Progenitor cell of endocrine pancreas (in vitro differentiated cells): ENCODE data around the gene GPR31. TPM values are rescaled to one million over a fixed set of nuclear protein-coding genes. Genes with fewer than 3 reads are reported as not detected.

Source experiments
- DNase-seq: peaks from one replicate; pipeline ENCODE4 v3.0.0; 2021; ENCODE audit warnings: low spot score; ENCODE audit not compliant: unreplicated experiment
- H3K27ac Mint-ChIP-seq: 2 replicates; pipeline ENCODE4 v1.8.0; 2021; ENCODE audit warnings: mild to moderate bottlenecking, moderate library complexity, mixed read lengths
- H3K27me3 Mint-ChIP-seq: 2 replicates; pipeline ENCODE4 v1.8.0; 2021; ENCODE audit warnings: mixed read lengths
- H3K36me3 Mint-ChIP-seq: 2 replicates; pipeline ENCODE4 v1.8.0; 2022; ENCODE audit warnings: mixed read lengths; ENCODE audit not compliant: insufficient read depth
- H3K4me1 Mint-ChIP-seq: 2 replicates; pipeline ENCODE4 v1.8.0; 2021; ENCODE audit warnings: low read depth, mixed read lengths
- H3K4me3 Mint-ChIP-seq: 2 replicates; pipeline ENCODE4 v1.8.0; 2021; ENCODE audit warnings: low read depth, mild to moderate bottlenecking, moderate library complexity, mixed read lengths
- H3K9me3 Mint-ChIP-seq: 2 replicates; pipeline ENCODE4 v1.8.0; 2021; ENCODE audit warnings: low read depth, mixed read lengths
- total RNA-seq: library from RNA; stranded (reverse); gene quantifications from 2 replicates; pipeline ENCODE4 v1.2.1, GENCODE V29; 2021
- TF ChIP-seq, protein P1 (sequence below): fragments of 200-600 bp; sonication (generic); IDR thresholded peaks from one replicate; pipeline ENCODE4 v1.5.0; 2021; ENCODE audit warnings: antibody characterized with exemption, mild to moderate bottlenecking; ENCODE audit not compliant: unreplicated experiment

GPR31 gene
- total RNA-seq, 1 donor from 2014 or later = not detected

DNA sequence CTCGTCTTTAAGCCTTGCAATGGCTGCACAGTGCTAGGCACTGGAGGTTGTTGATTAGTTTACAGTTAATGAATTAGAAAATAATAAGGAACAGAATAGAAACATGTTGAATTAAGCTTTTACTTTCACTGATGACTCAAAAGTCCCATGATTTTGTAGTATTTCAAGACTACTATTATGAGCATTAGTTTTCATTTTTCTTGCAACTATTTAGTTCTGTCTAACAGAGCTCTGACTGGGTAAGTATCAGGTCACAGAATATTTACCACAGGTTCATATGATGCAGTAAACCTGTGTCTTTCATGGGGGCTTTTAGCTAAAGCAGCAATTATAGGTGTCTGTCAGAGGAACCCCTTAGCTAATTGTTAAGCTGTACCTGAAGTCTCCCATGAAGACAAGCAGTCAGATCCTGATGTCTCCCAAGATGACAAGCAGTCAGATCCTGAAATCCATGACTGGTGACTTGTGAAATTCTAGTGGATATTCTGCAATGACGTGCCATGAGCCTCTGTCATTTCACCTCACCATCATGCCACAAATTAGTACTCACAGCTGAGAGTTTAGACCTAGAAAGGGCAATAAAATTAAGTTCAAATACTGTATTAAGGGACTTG is 8.2 kb upstream of the GPR31 start:
- Mint-ChIP-seq H3K27ac (no peak overlapping the region), H3K4me3 (no peak overlapping the region), H3K4me1 (peaks cover 5% of the 10 kb centered on the region), H3K9me3 (no peaks in the 10 kb centered on the region), H3K27me3 (peaks cover 6% of the 10 kb centered on the region), H3K36me3 (no peaks in the 10 kb centered on the region)
- no peak for DNase-seq
- TF ChIP-seq, protein P1, sequence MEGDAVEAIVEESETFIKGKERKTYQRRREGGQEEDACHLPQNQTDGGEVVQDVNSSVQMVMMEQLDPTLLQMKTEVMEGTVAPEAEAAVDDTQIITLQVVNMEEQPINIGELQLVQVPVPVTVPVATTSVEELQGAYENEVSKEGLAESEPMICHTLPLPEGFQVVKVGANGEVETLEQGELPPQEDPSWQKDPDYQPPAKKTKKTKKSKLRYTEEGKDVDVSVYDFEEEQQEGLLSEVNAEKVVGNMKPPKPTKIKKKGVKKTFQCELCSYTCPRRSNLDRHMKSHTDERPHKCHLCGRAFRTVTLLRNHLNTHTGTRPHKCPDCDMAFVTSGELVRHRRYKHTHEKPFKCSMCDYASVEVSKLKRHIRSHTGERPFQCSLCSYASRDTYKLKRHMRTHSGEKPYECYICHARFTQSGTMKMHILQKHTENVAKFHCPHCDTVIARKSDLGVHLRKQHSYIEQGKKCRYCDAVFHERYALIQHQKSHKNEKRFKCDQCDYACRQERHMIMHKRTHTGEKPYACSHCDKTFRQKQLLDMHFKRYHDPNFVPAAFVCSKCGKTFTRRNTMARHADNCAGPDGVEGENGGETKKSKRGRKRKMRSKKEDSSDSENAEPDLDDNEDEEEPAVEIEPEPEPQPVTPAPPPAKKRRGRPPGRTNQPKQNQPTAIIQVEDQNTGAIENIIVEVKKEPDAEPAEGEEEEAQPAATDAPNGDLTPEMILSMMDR = no peak

DNA sequence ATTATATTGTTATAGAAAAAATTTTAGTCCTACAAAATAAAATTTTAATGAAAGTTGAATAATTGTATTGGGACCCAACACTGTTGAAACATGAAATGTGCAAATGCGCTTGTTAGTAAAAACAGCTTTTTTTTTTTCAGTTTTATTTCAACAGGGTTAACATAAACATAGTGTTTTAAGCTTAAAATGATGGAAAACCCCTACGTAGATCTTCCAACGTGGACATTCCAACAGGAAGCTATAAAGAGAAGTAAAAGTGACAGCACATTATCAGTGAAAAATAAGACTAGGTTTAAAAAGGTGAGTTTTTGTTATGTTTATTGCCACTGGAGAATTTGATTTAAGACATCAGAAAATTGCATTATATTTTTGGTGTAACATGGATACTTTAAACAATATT is 6.5 kb upstream of the GPR31 start:
- no peaks in the 10 kb centered on the region for H3K36me3 Mint-ChIP-seq
- H3K27me3 Mint-ChIP-seq = peaks cover 6% of the 10 kb centered on the region
- no peaks in the 10 kb centered on the region for H3K9me3 Mint-ChIP-seq
- peaks cover 5% of the 10 kb centered on the region for H3K4me1 Mint-ChIP-seq
- no peak overlapping the region for H3K27ac Mint-ChIP-seq
- no peak overlapping the region for H3K4me3 Mint-ChIP-seq
- TF ChIP-seq, protein P1 = no peak
- no peak for DNase-seq

- H3K36me3 Mint-ChIP-seq = no peaks in the 10 kb centered on the region
- H3K27ac Mint-ChIP-seq = no peak overlapping the region
- H3K9me3 Mint-ChIP-seq = peaks cover 2% of the 10 kb centered on the region
Observed at GRCh38 chr6:167163476-167164011, 5.8 kb upstream of the GPR31 start.

DNA sequence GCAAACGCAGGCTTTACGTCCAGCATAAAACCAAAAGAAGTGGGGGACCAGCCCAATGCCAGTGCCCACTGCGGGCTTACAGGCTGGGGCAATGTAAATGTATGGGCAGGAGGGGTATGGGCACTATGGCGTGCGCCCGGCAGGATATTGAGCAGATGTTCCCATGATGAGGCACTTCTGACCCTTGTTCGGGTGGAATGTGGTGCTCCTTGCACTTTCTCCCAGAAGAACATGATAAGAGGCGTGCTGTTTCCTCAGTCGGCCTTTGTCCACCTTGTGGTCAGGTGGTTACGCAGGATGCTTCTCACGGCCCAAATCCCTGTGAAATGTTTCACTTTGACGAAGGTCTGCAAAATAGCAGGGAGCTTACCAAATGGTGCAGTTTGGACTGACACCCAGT is 4.8 kb upstream of the GPR31 start:
- TF ChIP-seq, protein P1 = no peak
- no peak for DNase-seq
- Mint-ChIP-seq H3K4me1 (peaks cover 5% of the 10 kb centered on the region), H3K9me3 (peaks cover 2% of the 10 kb centered on the region), H3K27ac (no peak overlapping the region), H3K4me3 (no peak overlapping the region), H3K27me3 (peaks cover 8% of the 10 kb centered on the region), H3K36me3 (no peaks in the 10 kb centered on the region)

More at GRCh38 chr6:167163476-167164011, 5.8 kb upstream of the GPR31 start:
- TF ChIP-seq, protein P1 = no peak
- H3K4me1 Mint-ChIP-seq = peaks cover 5% of the 10 kb centered on the region
- peaks cover 8% of the 10 kb centered on the region for H3K27me3 Mint-ChIP-seq
- H3K4me3 Mint-ChIP-seq = no peak overlapping the region
- no peak for DNase-seq

- Mint-ChIP-seq H3K27ac (no peak overlapping the region), H3K27me3 (peaks cover 8% of the 10 kb centered on the region), H3K4me1 (peaks cover 5% of the 10 kb centered on the region), H3K9me3 (peaks cover 2% of the 10 kb centered on the region), H3K4me3 (no peak overlapping the region), H3K36me3 (no peaks in the 10 kb centered on the region)
- DNase-seq = no peak
- TF ChIP-seq, protein P1 = no peak
Observed at GRCh38 chr6:167161851-167162467, 4.2 kb upstream of the GPR31 start.
